Measurements from ENCODE around the gene CNST. TPM values are rescaled to one million over a fixed set of nuclear protein-coding genes. Genes with fewer than 3 reads are reported as not detected.

Gene CNST
- total RNA-seq, 4 donors from 2014 or later = 20.2 to 26.2 (median 24.3) TPM

GRCh38 chr1:246526915-246527314, 39.3 kb upstream of the CNST start:
- DNase-seq (ENCODE audit: low spot score in 2 of 2) = peak in 1 of 2 donors; percentile 64
- Histone ChIP-seq H3K27me3 (no peaks in the 10 kb centered on the region), H3K36me3 (no peaks in the 10 kb centered on the region), H3K9me3 (peaks cover 7% of the 10 kb centered on the region), H3K27ac (no peak overlapping the region), H3K4me1 (no peaks in the 10 kb centered on the region), H3K4me3 (no peak overlapping the region)
- TF ChIP-seq EP300 (IDR thresholded peaks at IDR 0.05) (no peak), POLR2AphosphoS5 (IDR thresholded peaks at IDR 0.05) (no peak), POLR2A (IDR thresholded peaks at IDR 0.05) (no peak)
- TF ChIP-seq, protein P1, sequence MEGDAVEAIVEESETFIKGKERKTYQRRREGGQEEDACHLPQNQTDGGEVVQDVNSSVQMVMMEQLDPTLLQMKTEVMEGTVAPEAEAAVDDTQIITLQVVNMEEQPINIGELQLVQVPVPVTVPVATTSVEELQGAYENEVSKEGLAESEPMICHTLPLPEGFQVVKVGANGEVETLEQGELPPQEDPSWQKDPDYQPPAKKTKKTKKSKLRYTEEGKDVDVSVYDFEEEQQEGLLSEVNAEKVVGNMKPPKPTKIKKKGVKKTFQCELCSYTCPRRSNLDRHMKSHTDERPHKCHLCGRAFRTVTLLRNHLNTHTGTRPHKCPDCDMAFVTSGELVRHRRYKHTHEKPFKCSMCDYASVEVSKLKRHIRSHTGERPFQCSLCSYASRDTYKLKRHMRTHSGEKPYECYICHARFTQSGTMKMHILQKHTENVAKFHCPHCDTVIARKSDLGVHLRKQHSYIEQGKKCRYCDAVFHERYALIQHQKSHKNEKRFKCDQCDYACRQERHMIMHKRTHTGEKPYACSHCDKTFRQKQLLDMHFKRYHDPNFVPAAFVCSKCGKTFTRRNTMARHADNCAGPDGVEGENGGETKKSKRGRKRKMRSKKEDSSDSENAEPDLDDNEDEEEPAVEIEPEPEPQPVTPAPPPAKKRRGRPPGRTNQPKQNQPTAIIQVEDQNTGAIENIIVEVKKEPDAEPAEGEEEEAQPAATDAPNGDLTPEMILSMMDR (IDR thresholded peaks at IDR 0.05) = no peak
- 80% methylated on average over 6 of the region's 7 CpGs for WGBS

DNA sequence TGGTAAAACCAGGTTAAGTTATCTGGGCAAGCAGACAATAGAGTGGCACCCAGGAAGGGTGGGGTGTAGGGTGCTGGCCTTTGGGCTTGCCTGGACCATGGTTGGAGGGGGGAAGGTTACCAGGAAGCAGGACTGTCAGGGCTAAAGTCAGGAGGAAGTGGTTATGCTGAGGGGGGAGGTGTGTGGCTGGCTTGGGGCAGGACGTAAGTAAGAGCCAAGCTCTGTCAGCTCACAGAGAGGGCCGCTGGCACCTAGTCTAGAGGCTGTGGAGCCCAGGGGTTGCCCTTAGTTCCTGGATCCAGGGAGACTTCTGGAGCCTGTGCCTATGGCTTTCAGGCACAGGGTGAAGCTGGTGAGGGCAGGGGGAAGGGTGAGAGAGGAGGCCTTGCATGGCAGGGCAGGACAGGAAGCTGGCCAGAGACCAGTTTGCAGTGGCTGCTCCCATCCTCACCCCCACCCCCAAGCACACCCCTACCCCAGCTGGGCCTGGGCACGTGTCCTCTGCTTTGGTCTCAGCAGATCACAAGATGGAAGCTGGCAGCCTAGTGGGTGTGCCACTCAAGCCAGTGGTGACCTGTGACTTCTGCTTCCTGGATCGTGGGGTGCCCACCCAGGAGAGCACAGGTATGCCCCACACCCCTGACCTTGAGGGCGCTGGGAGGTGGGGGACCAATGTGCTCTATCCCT, 38.7 kb upstream of the CNST start:
- Histone ChIP-seq H3K36me3 (no peaks in the 10 kb centered on the region), H3K4me3 (no peak overlapping the region), H3K9me3 (peaks cover 7% of the 10 kb centered on the region), H3K4me1 (no peaks in the 10 kb centered on the region), H3K27me3 (no peaks in the 10 kb centered on the region), H3K27ac (no peak overlapping the region)
- WGBS = 42% methylated on average over 5 of the region's 5 CpGs
- peak in 1 of 2 donors; percentile 45 for DNase-seq (ENCODE audit: low spot score in 2 of 2)
- TF ChIP-seq, protein P1 (IDR thresholded peaks at IDR 0.05) = no peak
- no peak for TF ChIP-seq POLR2A (IDR thresholded peaks at IDR 0.05)
- TF ChIP-seq EP300 (IDR thresholded peaks at IDR 0.05) = no peak
- TF ChIP-seq POLR2AphosphoS5 (IDR thresholded peaks at IDR 0.05) = no peak

DNA sequence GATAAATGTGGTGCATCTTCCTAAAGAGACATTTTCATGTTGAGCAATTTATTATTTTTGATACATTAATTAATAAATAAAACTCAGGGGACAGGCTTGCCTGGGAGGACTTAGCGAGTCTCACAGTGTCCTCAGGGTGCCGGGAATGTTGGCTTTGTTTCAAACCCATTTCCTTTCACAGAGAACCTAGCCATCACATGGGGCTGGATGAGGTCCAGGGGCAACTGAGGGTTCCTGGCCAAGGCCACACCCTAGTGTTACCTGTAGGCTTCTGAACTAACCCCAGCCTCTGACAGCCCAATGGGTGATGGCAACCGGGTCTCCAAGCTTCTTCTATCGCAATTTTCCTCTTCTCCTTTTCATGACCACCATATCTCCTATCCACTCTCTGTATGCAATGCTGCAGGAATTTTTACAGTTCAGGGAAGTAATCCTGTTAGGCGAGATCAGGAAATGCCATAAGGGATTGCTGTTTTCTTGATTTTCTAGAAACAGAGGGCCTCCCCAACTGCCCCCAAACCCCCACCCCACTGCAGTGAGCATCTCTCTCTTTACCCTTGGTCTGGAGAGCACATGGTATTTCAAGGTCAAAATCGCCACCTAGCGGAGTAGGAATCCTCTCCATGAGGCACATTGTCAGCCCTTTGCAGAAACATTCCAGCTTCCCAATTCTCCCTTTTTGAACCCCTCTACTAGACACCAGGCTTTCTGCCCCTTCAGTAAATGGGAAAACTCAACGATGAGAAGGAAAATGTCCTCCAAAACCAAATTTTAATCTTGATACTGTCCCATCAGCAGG, 37.1 kb upstream of the CNST start:
- no peak for DNase-seq (ENCODE audit: low spot score in 2 of 2)
- H3K27ac ChIP-seq = no peak overlapping the region
- H3K4me1 ChIP-seq = no peaks in the 10 kb centered on the region
- no peaks in the 10 kb centered on the region for H3K36me3 ChIP-seq
- TF ChIP-seq POLR2AphosphoS5 (IDR thresholded peaks at IDR 0.05) (no peak), EP300 (IDR thresholded peaks at IDR 0.05) (no peak), POLR2A (IDR thresholded peaks at IDR 0.05) (no peak)
- TF ChIP-seq, protein P1 (IDR thresholded peaks at IDR 0.05) = no peak
- no peak overlapping the region for H3K4me3 ChIP-seq
- H3K27me3 ChIP-seq = no peaks in the 10 kb centered on the region
- peaks cover 7% of the 10 kb centered on the region for H3K9me3 ChIP-seq
- 61% methylated on average over 8 of the region's 8 CpGs for WGBS

DNA sequence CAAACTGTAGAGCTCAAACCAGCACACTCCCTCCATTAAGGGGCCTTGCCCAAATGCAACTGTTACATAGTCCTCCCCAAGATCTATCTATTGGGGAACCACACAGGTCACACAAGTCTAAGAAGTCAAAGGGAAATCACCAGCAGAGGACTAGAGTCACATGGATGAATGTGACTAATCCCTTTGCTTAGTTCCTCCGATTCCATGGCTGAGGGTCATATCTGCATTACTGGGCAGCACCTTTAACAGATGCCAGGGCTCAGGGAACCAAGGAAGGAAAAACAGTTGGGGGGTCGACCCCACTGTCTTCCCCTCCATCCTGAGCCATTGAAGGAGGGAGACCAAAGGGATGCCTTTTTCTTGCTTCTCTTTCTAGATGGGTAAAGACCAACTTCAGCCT, 35.8 kb upstream of the CNST start:
- DNase-seq (ENCODE audit: low spot score in 2 of 2) = no peak
- H3K36me3 ChIP-seq = no peaks in the 10 kb centered on the region
- H3K27ac ChIP-seq = no peak overlapping the region
- TF ChIP-seq, protein P1 (IDR thresholded peaks at IDR 0.05) = no peak
- TF ChIP-seq EP300 (IDR thresholded peaks at IDR 0.05) (no peak), POLR2AphosphoS5 (IDR thresholded peaks at IDR 0.05) (no peak), POLR2A (IDR thresholded peaks at IDR 0.05) (no peak)
- no peaks in the 10 kb centered on the region for H3K27me3 ChIP-seq
- H3K9me3 ChIP-seq = peaks cover 7% of the 10 kb centered on the region
- H3K4me1 ChIP-seq = no peaks in the 10 kb centered on the region
- H3K4me3 ChIP-seq = no peak overlapping the region
- whole genome bisulfite sequencing = 75% methylated on average over 2 of the region's 2 CpGs

DNA sequence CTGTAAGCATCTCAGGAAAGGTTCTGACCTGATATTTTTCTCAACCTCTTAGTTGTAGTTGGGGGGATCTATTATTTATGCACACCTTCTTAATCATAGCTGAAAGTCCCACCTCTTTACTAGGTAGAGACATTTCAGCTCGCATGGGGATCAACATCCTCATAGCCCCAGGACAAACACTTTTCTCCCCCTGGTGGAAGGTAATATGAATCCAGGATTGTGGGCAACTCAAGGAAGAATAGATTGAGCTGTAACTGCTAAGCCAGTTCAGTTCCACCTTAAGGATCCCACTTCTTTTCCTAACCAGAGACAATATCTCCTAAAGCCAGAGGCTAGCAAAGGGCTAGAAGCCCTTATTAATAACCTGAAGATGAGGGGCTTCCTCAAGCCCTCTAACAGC, 33.7 kb upstream of the CNST start:
- Histone ChIP-seq H3K9me3 (peaks cover 7% of the 10 kb centered on the region), H3K27me3 (no peaks in the 10 kb centered on the region), H3K4me3 (no peak overlapping the region), H3K4me1 (no peaks in the 10 kb centered on the region), H3K36me3 (no peaks in the 10 kb centered on the region), H3K27ac (no peak overlapping the region)
- WGBS = 67% methylated on average over 1 of the region's 1 CpG
- TF ChIP-seq POLR2A (IDR thresholded peaks at IDR 0.05) (no peak), POLR2AphosphoS5 (IDR thresholded peaks at IDR 0.05) (no peak), EP300 (IDR thresholded peaks at IDR 0.05) (no peak)
- TF ChIP-seq, protein P1 (IDR thresholded peaks at IDR 0.05) = no peak
- no peak for DNase-seq (ENCODE audit: low spot score in 2 of 2)

All from suprapubic skin (tissue), 4 donors.